Panc1 (cell line): ENCODE results near the gene BRD4.
"Not testable (repeated sequence)": the region's sequence is repeated elsewhere in the genome, so short reads cannot be mapped to it uniquely, and the experiment has no call there.

Experiments
- POLR2AphosphoS5 ChIP-seq: IDR thresholded peaks from 2 replicates; pipeline ENCODE4 v1.6.1; 2012; ENCODE audit warnings: mild to moderate bottlenecking, low read depth, low read length, moderate library complexity
- SIN3A ChIP-seq: IDR thresholded peaks from 2 replicates; pipeline ENCODE4 v1.6.1; 2012; ENCODE audit warnings: low read depth, mild to moderate bottlenecking, low read length, moderate library complexity, borderline replicate concordance; ENCODE audit not compliant: insufficient read depth
- TCF7L2 ChIP-seq: IDR thresholded peaks from 2 replicates; pipeline ENCODE4 v1.6.1; 2011; ENCODE audit warnings: mild to moderate bottlenecking, low read depth, low read length, inconsistent platforms
- TF ChIP-seq, protein P1 (sequence below): fragments of 450-650 bp; IDR thresholded peaks from 2 replicates; pipeline ENCODE4 v1.5.1; 2017; ENCODE audit warnings: mild to moderate bottlenecking
- TF ChIP-seq, protein P2 (sequence below), 2 experiments: IDR thresholded peaks; 2 replicates each; pipeline ENCODE4 v1.6.1; 2011 to 2012; ENCODE audit warnings: low read depth in 2 of 2, control low read depth in 1 of 2, low read length in 1 of 2, mild to moderate bottlenecking in 1 of 2, moderate library complexity in 1 of 2; ENCODE audit not compliant: insufficient read depth in 1 of 2

DNA sequence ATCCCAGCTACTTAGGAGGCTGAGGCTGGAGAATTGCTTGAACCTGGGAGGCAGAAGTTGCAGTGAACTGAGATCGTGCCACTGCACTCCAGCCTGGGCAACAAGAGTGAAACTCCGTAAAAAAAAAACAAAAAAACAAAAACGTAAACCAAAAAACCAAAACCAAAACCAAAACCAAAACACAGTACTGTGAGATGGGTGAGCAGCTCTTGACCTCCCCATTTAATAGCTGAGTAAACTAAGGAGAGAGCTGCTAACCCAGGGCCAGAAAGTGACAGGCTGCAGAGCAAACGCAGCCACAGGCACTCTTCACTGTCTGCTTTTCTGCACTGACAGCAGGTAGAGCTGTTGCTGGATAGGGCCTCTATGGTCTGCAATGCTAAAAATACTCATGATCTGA lies 27.7 kb upstream of the BRD4 start:
- TF ChIP-seq, protein P1, sequence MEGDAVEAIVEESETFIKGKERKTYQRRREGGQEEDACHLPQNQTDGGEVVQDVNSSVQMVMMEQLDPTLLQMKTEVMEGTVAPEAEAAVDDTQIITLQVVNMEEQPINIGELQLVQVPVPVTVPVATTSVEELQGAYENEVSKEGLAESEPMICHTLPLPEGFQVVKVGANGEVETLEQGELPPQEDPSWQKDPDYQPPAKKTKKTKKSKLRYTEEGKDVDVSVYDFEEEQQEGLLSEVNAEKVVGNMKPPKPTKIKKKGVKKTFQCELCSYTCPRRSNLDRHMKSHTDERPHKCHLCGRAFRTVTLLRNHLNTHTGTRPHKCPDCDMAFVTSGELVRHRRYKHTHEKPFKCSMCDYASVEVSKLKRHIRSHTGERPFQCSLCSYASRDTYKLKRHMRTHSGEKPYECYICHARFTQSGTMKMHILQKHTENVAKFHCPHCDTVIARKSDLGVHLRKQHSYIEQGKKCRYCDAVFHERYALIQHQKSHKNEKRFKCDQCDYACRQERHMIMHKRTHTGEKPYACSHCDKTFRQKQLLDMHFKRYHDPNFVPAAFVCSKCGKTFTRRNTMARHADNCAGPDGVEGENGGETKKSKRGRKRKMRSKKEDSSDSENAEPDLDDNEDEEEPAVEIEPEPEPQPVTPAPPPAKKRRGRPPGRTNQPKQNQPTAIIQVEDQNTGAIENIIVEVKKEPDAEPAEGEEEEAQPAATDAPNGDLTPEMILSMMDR, result not testable (repeated sequence)
- TF ChIP-seq, protein P2, sequence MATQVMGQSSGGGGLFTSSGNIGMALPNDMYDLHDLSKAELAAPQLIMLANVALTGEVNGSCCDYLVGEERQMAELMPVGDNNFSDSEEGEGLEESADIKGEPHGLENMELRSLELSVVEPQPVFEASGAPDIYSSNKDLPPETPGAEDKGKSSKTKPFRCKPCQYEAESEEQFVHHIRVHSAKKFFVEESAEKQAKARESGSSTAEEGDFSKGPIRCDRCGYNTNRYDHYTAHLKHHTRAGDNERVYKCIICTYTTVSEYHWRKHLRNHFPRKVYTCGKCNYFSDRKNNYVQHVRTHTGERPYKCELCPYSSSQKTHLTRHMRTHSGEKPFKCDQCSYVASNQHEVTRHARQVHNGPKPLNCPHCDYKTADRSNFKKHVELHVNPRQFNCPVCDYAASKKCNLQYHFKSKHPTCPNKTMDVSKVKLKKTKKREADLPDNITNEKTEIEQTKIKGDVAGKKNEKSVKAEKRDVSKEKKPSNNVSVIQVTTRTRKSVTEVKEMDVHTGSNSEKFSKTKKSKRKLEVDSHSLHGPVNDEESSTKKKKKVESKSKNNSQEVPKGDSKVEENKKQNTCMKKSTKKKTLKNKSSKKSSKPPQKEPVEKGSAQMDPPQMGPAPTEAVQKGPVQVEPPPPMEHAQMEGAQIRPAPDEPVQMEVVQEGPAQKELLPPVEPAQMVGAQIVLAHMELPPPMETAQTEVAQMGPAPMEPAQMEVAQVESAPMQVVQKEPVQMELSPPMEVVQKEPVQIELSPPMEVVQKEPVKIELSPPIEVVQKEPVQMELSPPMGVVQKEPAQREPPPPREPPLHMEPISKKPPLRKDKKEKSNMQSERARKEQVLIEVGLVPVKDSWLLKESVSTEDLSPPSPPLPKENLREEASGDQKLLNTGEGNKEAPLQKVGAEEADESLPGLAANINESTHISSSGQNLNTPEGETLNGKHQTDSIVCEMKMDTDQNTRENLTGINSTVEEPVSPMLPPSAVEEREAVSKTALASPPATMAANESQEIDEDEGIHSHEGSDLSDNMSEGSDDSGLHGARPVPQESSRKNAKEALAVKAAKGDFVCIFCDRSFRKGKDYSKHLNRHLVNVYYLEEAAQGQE (IDR thresholded peaks at IDR 0.05; ENCODE audit: insufficient read depth in 1 of 2, low read depth in 2 of 2, low read length in 1 of 2), result not testable (repeated sequence)
- not testable (repeated sequence) for TF ChIP-seq POLR2AphosphoS5, SIN3A, TCF7L2
